Stimulated activated CD4-positive, alpha-beta T cell treated with anti-CD3 and anti-CD28 coated beads, Interleukin-2, amount 100 ng/mL, for 48 hours (primary cell): ENCODE results near the gene SLC25A51.
"Not testable (repeated sequence)": the region's sequence is repeated elsewhere in the genome, so short reads cannot be mapped to it uniquely, and the experiment has no call there.

Experiments
- DNase-seq, 2 donors: peaks; one replicate each; pipeline ENCODE4 v3.0.0-alpha.2; 2020

Gene SLC25A51

DNA sequence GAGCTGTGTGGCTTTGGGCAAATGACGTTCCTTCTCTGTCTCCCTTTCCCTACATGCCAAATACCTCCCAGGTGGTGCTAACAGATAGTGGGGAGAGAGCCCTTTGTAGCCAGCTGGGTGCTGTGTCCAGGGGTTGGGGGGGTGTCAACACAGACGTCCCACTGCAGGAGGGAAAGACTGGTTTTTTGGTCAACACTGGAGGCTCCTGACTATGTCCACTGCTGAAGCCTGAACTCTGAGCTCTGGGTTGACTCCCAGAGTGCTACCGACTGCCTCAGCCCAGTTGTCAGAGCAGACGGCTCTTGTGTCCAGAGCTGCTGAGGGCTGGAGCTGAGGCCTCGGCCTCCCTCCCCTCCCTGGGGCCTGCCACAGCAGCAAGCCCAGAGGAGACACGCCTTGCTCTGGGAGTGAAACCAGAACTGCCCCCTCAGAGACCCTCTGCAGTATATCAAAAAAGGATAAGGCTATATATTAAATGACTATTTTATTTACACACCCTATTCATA lies 14.8 kb upstream of the SLC25A51 start:
- DNase-seq, result no peak

DNA sequence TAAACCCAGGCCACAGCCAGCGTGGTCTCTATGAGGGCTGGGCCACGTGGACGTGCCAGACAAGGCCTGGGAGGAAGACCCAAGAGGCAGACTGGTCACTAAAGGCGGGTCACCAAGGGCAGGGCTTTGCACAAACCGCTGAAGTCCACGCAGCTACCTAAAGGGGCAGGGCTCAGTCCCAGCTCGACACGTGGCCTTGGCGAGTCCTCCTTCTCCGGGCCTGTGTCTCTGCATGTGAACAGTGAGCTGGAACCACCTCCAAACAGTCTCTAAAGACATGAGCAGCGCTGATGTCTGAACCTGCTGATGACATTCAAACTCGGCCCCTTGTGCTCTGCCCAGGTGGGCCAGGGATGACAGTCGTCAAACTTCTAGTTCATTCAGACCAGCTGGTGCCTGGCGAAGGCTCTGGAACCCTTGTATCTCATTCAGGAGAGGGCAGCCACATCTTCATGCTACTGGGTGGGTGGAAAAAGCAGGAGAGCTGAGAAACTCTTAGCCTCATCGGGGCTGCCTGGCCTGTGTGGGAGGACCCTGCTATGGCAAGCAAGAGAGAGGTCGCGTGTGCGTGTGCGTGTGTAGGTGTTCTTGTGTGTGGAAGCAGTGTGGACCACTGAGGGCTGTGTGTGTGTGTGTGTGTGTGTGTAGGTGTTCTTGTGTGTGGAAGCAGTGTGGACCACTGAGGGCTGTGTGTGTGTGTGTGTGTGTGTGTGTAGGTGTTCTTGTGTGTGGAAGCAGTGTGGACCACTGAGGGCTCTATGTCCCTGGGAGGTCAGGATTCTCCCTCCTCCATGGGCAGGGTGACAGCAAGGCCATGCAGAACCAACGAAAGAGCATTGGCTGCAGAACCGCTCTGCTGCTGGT lies 14.1 kb upstream of the SLC25A51 start:
- no peak for DNase-seq

DNA sequence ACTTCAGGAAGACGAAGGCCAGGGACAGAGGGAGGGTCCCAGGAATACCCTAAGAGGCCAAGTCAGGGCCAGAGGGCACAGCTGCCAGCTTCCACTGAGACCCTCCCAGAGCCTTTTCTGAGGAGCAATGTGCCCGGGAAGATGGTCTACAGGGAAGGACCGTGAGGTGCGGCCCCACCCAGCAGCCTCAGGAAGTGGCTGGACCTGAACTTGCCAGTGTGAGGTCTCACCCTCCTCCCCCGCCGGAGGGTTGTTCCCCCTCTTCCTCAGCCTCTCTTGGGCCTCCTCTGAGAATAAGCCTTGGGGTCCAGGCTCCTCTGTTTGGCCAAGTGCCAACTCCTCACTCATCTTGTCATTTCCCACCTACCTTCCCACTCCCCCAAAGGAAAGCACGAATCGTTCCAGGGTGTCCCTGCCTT lies 13.4 kb upstream of the SLC25A51 start:
- DNase-seq, result no peak

DNA sequence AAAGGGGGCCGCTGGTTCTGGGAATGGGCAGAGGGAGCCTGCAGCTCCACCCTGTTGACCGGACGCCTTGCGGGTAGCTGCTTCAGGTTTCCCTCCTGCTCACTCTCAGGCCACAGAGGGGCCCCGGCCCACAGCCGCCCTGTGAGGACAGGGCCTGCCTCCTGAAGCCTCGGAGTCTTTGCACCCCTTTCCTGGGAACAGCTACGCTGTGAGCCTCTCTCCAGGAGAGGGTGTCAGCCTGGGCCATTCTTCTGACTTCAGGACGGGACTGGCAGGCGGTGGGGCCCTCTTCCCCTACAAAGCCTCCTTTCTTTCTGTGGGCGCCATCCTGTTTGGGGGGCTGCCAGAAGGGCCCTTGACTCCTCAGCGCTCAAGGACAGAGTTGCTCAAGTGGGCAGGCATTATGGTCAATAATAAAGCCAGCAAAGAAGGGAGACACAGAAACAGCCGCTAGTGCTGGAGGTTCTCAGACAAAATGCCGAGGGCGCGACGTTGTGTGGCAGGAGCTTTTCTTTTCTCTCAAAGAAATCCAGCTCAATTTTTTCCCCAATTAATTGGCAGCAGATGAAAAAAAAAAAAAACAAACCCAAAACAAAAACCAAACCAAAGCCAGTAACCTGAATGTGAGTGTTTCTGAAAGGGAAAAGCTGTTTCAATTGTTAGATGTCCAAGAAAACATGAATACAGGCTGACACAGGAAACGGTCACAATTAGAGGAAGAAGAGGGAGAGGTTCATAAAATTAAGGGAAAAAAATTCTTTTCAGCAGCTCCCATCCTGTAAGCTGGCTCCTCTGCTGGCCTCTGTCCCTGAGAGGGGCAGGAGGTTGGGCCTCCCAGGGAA lies 12.8 kb upstream of the SLC25A51 start:
- DNase-seq, result no peak

DNA sequence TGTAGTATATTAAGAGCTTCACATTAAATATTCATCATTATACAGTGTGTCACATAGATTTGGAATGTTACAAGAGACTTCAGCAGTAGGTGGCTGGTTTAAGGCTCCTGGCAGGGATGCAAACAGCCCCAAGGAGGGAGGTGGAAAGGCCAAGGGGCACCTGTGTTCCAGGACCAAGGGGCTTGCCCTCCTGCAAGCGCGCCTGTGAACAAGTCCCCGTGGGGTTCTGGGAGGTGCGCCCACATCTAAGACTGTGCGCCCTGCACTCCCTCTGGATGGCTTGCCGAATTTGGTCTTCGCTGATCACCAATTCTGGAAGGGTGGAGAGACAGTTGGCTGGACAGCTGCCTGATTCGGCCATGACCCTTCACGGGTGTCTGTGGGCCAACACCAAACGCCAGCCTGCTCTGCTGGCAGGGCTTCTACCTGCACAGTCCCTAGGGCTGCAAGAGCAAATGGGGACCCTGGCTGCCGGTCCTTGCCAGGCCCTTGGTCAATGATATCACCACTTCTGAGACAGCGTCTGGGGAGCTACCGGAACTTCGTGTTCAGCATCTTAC lies 12.1 kb upstream of the SLC25A51 start:
- DNase-seq, result no peak

DNA sequence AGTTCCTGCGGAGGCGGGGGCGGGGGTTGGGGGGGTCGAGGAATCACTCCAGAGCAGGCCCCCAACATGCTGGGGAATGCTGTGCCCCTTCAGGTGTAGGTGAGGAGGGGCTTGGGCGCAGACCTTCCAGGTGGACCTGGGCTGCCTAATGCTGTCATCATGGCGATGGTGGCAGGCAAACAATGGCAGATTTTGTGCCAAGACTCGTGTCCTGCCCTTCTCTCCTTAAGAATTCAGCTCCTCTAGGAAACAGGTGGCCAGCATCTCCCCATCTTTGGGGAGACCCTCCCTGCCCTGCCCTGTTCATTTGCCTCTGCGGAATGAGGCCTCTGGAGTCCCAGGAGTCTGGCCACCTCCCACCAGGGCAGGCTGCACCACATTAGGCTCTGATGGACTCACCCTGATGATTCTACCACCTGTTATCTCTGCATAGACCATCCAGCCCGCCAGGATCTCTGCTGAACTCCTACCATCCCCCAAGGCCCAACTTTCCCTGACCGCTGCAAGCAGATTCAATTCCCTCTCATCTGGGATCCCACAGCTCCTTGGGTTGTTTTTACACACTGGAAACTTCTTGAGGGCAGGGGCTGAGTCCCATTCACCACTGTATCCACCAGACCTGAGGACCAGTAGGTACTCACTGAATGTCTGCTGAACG lies 10.9 kb upstream of the SLC25A51 start:
- no peak for DNase-seq

DNA sequence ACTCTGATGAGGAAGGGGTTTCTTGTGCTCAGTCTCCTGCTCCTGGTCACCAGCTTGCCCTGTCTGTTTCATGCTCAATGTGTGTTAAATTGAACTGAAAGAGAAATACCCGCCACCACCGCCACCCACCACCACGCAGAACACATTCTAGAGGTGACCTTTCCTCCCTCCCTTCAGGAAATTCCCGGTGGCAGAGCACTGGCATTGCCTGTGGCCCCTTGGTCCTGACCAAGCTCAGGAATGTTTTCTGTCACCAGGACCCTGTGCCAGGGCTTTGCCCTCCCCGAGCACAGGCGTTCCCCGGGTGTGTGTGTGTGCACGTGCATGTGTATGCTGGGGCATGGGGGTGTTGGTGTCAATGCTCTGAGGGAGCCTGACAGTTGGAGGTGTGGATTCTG lies 10.2 kb upstream of the SLC25A51 start:
- no peak for DNase-seq

DNA sequence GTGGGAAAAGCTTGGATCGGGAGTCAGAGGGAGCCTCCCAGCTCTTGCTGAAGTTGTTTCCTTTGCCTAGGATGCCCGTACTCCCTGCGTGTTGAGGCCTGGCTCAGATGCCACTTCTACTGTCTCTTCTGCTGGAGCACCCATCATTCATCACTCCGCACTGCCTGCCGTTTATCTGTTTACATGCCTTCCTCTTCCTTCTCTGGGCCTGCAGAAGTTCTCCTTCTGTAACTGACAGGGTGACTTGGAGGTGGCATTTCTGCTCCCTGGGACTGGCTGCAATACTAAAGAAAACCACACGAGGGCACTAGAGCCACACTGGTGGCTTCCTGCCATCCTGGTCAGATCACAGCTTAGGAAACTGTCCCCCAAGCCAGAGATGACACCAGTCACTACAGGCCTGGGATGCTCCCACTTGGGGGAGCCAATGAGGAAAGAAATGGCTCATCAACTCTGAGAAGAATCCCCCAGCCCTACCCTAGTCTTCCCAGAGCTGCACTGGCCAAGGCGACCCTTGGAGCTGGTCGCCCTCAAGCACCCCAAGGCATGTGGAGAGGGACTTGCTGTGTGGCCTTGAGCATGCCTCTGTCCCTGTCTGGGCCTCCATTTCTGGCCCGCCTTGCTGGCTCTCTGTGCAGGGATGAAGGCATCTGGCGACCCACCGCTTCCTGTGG lies 9.7 kb upstream of the SLC25A51 start:
- DNase-seq, result peak; percentile 85

DNA sequence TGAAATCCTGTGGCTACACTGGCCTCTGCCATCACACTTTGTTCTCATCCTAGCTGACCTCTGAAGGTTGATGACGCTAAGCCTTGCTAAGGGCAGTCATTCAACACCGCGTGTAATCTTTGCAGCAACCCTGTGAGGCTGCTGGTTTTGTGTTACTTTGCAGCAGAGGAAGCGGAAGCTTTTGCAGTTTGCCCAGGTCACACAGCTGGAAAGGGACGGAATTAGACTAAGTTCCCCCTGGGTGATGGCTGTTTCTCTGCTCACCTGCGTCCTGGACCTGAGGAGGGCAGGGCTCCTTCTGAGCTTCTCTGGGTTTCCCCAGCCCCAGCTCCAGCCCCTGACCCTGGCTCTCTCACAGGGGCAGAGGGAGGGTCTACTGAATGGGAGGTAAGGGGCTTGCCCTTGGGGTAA lies 7.3 kb upstream of the SLC25A51 start:
- no peak for DNase-seq

DNA sequence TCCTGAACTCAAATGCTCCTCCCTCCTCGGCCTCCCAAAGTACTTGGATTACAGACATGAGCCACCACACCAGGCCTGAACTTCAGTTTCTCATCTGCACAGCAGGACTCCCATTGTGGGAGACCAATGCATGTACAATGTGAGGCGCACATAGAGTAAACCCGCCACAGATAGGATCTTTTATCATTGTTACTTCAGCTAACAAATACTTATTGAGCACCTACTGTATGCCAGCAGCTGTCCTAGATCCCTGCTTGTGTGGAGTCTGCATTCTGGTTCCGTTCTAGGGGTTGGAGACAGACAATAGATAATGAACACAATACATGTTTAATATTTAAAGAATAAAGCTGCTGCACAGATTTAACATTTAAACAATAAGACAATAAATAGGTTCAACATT lies 6.3 kb upstream of the SLC25A51 start:
- no peak for DNase-seq

DNA sequence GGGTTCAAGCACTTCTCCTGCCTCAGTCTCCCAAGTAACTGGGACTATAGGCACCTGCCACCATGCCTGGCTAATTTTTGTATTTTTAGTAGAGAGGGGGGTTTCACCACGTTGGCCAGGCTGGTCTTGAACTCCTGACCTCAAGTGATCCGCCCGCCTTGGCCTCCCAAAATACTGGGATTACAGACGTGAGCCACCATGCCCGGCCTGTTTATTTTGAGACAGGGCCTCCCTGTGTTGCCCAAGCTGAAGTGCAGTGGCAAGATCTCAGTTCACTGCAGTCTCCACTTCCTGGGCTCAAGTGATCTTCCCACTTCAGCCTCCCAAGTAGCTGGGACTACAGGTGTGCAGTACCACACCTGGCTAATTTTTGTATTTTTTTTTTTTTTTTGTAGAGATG lies 5.9 kb upstream of the SLC25A51 start:
- DNase-seq, result not testable (repeated sequence)

DNA sequence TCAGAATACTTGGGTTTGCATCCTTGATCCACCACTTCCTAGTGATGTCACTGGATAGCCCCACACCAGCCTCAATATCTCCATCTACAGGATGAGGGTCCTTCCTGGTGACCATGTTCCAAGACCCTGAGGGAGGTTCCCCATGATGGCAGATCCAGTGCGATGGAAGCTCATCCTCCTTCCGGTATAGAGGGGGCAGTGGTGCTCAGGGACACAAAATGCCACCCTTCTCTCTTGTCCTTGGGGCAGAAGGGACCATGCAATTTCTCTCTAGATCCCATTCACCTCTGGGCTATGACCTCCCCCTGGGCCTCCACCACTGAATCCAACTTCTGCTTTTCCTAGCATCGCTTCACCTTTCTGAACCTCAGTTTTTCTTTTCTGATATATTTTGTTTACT lies 5.4 kb upstream of the SLC25A51 start:
- DNase-seq, result no peak

DNA sequence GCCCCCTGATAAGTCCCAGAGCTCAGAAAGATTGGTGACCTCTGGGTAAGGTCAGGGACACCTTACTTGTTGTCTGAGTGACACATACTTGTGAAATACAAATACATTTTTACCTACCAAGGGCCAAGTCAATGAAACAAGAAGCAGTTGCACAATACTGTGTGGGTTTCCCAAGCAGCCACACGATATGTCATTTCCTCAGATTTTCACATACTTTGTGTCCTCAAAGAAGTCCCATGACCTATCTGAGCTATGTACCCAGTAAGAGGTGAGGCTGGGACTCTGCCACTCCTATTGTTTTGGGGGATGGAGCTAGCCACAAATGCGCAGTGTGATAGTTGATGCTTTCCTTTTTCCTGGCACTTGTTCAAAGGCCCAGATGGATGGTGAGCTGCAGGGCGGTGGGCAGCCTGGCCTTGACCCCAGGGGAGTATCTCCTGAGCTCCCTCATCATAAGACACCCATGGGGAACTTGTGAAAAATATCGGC lies 4.8 kb upstream of the SLC25A51 start:
- no peak for DNase-seq

DNA sequence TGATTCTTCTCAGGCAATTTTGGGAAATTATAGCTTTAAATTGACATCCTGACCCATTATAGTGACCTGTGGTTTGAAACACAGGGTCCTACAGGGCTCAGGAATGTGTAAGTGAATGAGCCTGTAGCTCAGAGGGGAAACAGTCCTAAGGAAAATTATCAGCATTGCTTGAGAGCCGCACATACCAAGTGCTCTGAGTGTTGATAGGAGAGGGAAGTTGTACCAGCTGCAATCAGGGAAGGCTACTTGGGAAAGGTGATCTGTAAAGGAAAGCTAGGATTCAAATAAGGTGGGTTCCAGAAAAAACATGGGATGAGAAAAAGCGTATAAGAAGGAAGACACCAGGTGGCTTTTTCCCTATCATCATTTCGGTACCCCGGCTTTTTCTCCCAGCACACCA lies 4.4 kb upstream of the SLC25A51 start:
- no peak for DNase-seq

DNA sequence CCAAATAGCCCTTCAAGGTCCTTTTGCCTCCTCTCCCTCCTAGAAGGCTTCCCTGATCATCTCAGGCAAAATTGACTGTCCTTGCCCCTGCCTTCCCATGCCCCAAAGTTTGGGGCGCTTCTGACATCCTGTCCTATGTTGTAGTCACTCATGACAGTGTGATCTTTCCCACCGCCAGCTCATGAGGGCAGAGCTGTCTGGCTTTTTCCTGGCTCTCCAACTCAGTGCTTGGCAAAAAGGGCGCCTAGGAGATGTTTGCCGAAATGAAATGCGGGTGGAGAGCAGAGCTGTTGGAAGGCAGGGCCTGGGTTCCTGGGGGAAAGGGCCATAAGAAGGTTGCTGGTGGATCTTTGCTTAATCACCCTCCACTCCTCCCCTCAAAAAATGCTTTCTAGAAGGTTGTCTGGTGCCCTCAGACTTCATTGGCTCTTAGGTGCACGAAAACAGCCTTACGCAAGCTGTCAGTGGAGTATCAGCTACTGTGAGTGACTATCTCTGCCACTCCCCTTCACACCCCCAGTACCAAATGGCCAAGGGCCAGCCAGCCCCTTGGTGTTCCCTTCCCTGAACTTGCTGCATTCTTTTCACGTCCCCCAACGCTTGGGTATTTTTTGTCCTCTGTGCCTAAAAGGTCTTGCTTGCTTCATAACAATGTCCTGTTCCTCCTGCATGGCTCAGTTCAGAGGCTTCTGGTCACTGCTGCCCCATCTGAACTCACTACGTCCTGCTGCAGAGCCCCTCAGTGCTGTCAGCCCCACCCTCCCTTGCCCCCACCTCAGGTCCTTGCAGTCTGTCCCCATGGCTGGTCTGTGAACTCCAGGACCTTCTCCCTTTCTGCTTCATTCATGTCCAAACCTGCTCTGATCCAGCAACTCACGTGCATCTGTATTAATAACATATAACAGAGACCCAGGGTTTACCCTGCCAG lies 2.6 kb upstream of the SLC25A51 start:
- DNase-seq, result no peak

DNA sequence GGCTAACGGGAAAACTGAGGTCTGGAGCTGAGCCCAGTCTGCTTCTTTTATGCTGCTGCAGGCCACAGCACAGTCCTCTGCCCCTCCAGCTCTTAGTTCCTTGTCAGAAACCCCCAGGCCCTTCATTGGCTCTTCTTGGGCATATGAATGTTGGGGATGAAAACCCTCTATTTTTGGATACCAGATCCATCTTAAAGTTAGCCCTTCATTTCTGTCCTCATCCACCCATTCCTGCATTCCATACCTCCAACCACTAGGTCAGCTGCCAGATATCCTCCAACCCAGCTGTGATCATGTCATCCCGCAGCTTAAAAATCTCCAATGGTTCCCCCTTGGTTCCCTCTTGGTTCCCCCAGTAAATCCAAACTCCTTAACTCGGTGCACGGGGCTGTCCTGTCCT lies 1.8 kb upstream of the SLC25A51 start:
- no peak for DNase-seq

DNA sequence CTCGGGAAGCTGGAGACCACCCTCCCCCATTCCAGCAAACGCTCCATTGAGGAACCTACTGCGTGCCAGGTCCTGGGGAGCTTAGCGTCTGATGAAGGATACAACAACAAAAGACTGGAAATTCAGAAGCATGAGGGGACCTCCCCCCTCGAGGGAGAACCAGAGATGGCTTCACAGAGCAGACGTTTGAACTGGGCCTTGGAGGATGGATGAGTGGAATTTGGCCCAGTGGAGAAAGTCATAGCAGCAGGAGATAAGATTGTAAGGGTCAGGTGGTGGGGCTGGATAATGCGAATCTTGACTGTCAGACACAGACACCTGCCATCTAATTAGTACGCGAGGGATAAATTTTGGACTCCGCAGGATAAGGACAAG lies 1.2 kb upstream of the SLC25A51 start:
- no peak for DNase-seq

DNA sequence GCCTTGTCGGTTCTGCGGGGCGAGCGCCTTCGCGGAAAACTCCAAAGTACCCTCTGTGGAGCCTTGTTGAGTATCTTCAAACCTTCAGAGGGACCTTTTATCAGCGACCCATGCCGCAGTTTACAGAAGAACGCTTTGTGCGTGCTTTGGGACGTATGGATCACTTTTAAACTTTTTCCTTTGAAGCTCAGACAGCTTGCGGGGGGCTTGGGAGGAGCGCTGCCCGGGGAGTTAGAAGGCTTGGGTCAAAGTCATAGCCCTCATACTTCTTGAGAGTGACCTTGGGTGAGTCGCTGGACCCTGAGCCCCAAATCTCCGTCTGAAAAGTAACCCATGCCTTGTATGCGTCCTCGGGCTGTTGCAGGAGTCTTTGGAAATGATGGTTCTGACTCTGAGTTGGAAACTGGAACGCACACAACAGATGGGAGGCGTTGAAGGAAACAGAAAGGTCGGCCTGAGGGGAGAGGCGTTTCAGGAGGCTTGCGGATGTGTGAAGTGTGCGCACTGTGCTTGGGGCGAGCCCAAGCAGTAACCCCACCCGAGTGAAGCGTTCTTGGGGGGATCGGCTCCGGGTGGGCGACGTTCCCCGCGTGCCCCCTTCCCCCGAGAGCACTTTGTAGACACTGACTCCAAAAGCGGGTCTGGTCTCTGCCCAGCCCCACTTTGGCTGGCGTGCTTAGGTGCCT lies 661 bp upstream of the SLC25A51 start:
- no peak for DNase-seq

DNA sequence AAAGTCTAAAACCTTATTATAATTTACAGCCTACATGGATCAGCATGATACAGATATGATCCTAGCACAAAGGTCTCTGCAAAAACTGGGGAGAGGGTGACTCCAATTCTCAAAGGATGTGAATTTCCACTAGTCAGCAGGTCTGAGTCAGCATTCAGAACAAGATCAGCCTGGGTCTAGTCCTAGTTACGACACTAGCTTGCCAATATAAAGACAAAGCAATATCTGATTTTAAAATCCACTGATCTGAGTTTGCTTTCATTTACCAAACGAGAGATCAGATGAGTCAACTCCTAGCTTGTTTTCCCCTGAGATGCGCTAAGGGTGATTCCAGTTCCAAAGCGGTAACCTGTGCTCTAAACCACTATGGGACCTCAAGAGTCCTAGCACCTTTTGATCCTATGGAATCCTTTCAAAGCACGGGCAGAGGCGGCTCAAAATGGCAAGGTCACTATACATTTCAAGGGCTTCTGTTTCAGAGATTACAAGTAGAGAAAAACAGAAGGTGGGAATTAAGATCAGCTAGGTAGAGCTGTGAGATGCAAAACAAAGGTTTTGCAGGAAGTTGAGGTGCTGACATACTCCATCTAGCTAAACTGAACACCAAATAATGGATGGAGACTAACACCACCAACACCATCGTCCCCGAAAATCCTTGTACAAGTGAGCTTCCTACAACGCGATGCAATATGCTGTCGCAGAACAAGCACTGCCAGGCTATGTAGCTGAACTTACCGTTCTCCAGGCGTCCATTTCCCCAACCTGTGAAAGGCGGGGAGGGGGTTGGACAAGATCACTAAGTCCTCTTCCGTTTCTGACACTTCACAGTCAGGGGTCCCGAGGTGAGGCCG lies 906 bp downstream of the SLC25A51 start:
- no peak for DNase-seq

DNA sequence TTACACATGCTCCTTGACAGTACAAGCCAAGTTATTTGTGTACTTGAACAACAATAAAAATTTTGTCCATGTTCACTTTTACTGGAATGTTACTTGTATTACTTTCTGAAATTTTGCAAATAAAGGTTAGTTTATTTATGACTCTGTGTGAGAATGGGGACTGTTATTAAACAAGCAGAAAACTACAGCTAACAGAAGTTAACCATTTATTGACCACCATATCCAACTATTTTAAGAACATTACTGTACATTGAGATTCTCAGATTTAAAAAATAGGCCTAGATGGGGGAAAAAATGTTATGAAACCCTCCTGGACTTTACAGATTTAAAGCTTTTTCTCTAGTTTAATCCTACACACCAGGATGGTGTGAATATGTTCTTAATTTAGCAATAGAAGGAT lies 1.8 kb downstream of the SLC25A51 start:
- no peak for DNase-seq
